Right atrium auricular region (tissue), 2 donors: ENCODE data around the gene ANXA9. TPM values are rescaled to one million over a fixed set of nuclear protein-coding genes. Genes with fewer than 3 reads are reported as not detected.
A peak's percentile ranks its signal among the peaks of the same experiment; 100 is the strongest.

Experiments
- DNase-seq: peaks from one replicate; pipeline ENCODE4 v3.0.0-alpha.2; 2019; ENCODE audit warnings: low spot score
- H3K27ac ChIP-seq, 2 donors: fragments of 200-600 bp; sonication (generic); 1 replicate in 1 of 2; 2 replicates in 1 of 2; pipeline ENCODE4 v1.5.1; 2016 to 2019
- H3K27me3 ChIP-seq, 2 donors: fragments of 200-600 bp; sonication (generic); one replicate each; pipeline versions ENCODE4 v1.5.1 to v1.6.0; 2017 to 2019
- H3K36me3 ChIP-seq: fragments of 200-600 bp; sonication (generic); one replicate; pipeline ENCODE4 v1.5.1; 2016
- H3K4me1 ChIP-seq, 2 donors: fragments of 200-600 bp; sonication (generic); one replicate each; pipeline versions ENCODE4 v1.5.1 to v1.6.0; 2017 to 2019
- H3K4me3 ChIP-seq, 2 donors: fragments of 200-600 bp; sonication (generic); 1 replicate in 1 of 2; 2 replicates in 1 of 2; pipeline ENCODE4 v1.5.1; 2017 to 2019; ENCODE audit warnings: mild to moderate bottlenecking in 1 of 2, moderate library complexity in 1 of 2
- H3K9me3 ChIP-seq, 2 donors: fragments of 200-600 bp; sonication (generic); one replicate each; pipeline ENCODE4 v1.5.1; 2019
- CTCF ChIP-seq, 2 donors: fragments of 200-600 bp; sonication (generic); IDR thresholded peaks; one replicate each; pipeline ENCODE4 v1.5.1; 2019; ENCODE audit warnings: antibody characterized with exemption in 2 of 2
- total RNA-seq, 2 donors: library from RNA; depleted of rRNA; stranded (reverse); fragments of >200 nt; gene quantifications; one replicate each; pipeline ENCODE4 v1.1.0, GENCODE V29; 2016

The ANXA9 gene
- total RNA-seq, 2 donors from 2014 or later: 1.6 to 7.7 TPM

- DNase-seq: no peak
- no peak for TF ChIP-seq CTCF (IDR thresholded peaks at IDR 0.05)
- no peak overlapping the region for H3K27ac ChIP-seq
These were observed 10.5 kb downstream of the ANXA9 start for GRCh38 chr1:150992626-150993025.

GRCh38 chr1:150994248-150994647 lies 12.2 kb downstream of the ANXA9 start:
- TF ChIP-seq CTCF (IDR thresholded peaks at IDR 0.05): no peak
- Histone ChIP-seq H3K9me3 (no peaks in the 10 kb centered on the region), H3K36me3 (peaks cover 26% of the 10 kb centered on the region), H3K4me3 (no peak overlapping the region), H3K27ac (no peak overlapping the region), H3K4me1 (peaks cover 0 to 11% of the 10 kb centered on the region in 2 donors), H3K27me3 (no peaks in the 10 kb centered on the region)
- no peak for DNase-seq

More at GRCh38 chr1:150992626-150993025, 10.5 kb downstream of the ANXA9 start:
- Histone ChIP-seq H3K4me3 (no peak overlapping the region), H3K4me1 (peaks cover 0 to 11% of the 10 kb centered on the region in 2 donors), H3K36me3 (peaks cover 10% of the 10 kb centered on the region), H3K27me3 (no peaks in the 10 kb centered on the region), H3K9me3 (no peaks in the 10 kb centered on the region)

GRCh38 chr1:150995460-150995859 lies 13.4 kb downstream of the ANXA9 start:
- no peak for TF ChIP-seq CTCF (IDR thresholded peaks at IDR 0.05)
- H3K4me1 ChIP-seq: peaks cover 0 to 11% of the 10 kb centered on the region in 2 donors
- peak overlapping the region; percentile 6 to 12 for H3K27ac ChIP-seq
- no peaks in the 10 kb centered on the region for H3K9me3 ChIP-seq
- peaks cover 38% of the 10 kb centered on the region for H3K36me3 ChIP-seq
- no peaks in the 10 kb centered on the region for H3K27me3 ChIP-seq
- no peak for DNase-seq
- H3K4me3 ChIP-seq: no peak overlapping the region

- H3K4me3 ChIP-seq: no peak overlapping the region
These were observed 13.8 kb downstream of the ANXA9 start for GRCh38 chr1:150995896-150996295.

GRCh38 chr1:150997126-150997872 lies 15.2 kb downstream of the ANXA9 start:
- DNase-seq: no peak
- Histone ChIP-seq H3K9me3 (no peaks in the 10 kb centered on the region), H3K4me1 (peaks cover 0 to 20% of the 10 kb centered on the region in 2 donors), H3K27ac (no peak overlapping the region), H3K4me3 (no peak overlapping the region), H3K36me3 (peaks cover 56% of the 10 kb centered on the region), H3K27me3 (no peaks in the 10 kb centered on the region)
- no peak for TF ChIP-seq CTCF (IDR thresholded peaks at IDR 0.05)

More at GRCh38 chr1:150995896-150996295, 13.8 kb downstream of the ANXA9 start:
- DNase-seq: peak; percentile 77
- peak; percentile 89 to 91 for TF ChIP-seq CTCF (IDR thresholded peaks at IDR 0.05)
- H3K27ac ChIP-seq: peak overlapping the region; percentile 6 to 12
- H3K9me3 ChIP-seq: no peaks in the 10 kb centered on the region
- no peaks in the 10 kb centered on the region for H3K27me3 ChIP-seq
- peaks cover 0 to 11% of the 10 kb centered on the region in 2 donors for H3K4me1 ChIP-seq
- peaks cover 42% of the 10 kb centered on the region for H3K36me3 ChIP-seq
